DMS79 (cell line): ENCODE results near the gene TEX28.
"Not testable (repeated sequence)": the region's sequence is repeated elsewhere in the genome, so short reads cannot be mapped to it uniquely, and the experiment has no call there.

Experiments
- DNase-seq: peaks from one replicate; lab custom pipeline; 2025; lab: John Stamatoyannopoulos, UW

The TEX28 gene

DNA sequence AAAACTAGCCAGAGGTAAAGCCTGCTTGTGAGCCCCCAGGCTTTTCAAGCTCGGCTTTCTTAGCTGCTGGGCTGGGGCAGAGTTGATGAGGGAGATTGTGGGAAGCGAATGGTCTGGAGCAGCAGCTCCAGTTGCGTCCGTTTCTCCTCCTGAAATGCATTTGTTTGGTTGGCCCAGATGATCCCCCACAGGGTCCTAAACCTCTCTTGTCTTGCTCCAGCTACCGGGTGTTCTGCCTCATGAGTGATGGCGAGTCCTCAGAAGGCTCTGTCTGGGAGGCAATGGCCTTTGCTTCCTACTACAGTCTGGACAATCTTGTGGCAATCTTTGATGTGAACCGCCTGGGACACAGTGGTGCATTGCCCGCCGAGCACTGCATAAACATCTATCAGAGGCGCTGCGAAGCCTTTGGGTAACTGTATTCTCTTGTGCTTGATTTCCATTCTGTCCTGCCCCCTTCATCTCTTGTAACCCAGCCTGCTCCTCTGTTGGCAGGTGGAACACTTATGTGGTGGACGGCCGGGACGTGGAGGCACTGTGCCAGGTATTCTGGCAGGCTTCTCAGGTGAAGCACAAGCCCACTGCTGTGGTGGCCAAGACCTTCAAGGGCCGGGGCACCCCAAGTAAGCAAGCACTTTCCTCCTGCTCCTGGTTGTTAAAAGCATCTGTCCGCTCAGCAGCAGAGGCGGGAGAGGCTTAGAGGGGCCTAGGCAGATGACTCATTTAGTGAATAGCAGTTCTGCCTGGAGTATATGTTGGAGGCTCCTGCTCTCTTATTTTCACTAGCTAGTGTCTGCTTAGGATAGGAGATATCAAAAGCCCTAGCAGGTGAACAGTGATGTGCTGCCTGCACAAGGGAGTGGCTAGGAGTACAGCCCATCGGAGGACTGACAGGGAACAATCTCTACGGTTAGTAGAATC, 16.0 kb upstream of the TEX28 start:
- peak; percentile 77 for DNase-seq

DNA sequence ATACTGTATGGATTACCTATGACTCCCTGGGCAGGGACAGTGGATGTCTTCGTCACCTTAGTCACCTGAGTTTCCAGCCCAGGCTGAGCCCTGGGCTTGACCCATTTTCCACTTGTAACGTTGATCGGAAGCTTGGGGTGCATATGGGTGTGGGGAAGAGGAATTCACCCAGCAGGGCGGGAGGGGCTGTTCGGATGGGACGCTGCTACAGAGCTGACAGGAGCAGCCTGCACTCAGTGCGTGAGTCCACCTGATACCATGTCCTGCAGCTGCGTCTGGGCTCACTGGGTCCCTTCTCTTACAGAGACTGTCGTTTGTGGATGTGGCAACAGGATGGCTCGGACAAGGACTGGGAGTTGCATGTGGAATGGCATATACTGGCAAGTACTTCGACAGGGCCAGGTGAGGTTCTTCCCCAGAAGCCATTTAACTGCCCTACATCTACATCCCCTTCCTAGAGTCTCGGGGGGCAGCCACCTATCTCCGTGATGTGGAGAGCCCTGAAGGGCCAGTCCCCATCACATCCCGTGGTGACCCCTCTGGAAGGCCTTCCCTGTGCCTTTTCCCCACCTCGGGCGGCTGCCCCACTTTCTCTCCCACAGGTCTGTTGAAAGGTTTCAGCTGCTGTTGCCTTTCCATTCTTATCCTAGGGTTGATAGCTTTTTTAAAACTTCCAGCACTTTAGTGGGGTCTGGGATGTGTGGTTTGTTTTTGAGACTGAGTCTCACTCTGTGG, 14.3 kb upstream of the TEX28 start:
- no peak for DNase-seq

DNA sequence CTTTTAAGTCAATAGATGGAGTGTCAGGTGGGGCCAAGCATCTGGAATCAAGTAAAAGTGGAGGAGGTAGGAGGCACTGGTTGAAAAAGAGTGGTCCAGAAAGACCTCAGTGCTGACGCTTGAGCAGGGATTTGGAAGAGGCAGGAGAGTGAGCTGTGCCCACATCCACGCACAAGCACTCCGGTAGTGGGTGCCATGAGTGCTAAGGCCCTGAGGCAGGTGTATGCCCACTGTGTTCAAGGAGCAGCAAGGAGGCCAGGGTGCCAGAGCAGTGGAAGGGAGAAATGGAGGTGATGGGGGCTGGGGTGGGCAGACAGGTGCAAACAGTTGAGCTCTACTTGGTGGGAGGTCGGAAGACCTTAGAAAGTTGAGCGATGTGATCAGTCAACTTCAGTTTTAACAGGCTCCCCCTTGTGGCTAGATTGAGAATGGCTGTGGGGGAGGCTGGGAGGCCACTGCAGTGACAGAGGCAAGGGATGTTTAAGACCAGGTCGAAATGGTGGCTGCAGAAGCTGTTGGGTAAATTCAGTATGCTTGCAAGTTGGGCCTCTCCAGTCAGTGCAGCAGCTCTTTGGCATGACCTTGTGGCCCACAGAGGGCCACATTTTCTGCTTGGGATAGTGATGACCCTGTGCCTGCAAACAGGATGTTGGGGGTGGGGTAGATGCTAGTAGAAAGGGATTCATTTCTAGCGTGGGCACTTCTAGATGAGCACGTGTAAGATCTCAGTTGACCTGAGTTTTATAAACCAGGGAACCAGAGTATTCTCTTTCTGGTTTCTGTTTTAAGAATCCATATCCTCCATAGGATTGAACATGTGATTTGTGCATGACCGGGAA, 13.4 kb upstream of the TEX28 start:
- DNase-seq: no peak

DNA sequence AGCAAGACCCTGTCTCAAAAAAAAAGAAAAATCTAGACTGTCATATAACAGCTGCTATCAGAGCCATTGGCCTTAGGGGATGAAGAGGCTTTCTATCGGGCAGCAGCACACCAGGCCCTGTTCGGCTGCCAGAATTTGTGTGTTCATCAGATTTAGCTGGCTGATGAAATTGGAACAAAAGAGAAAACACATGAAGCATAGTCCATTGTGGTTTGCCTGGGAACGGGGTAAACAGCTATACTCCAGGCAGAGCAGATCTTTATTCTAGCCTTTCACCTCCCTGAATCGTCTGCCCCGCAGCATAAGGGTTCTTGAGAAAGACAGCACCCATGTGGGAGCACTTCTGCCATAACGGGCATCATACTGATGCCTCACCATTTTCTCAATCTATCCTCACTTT, 12.3 kb upstream of the TEX28 start:
- no peak for DNase-seq

DNA sequence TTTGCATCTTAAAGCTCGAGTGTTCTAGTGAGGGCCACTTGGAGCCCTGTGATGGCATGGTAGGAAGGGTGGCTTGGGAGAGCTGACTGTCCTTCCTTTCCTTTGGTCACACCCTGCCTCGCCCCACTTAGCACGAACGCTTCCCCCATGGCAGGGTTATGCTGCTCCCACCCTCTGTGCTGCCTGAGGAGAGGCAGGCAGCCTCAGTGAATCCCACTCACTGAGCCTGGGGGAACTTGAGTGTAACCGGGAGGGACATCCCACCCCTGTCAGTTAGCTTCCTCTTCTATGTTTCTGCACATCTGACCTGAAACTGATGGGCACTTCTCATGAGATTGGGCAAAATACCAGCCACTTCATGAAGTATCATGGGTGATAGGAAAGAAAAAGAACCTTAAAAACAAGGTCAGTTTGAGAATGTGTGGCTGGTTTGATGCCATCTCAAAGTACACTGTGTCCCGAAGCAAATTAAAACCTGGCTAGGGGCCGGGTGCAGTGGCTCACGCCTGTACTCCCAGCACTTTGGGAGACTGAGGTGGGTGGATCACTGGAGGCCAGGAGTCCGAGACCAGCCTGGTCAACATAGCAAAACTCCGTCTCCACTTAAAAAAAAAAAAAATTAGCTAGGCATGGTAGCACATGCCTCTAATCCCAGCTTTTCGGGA, 10.7 kb upstream of the TEX28 start:
- DNase-seq: no peak

DNA sequence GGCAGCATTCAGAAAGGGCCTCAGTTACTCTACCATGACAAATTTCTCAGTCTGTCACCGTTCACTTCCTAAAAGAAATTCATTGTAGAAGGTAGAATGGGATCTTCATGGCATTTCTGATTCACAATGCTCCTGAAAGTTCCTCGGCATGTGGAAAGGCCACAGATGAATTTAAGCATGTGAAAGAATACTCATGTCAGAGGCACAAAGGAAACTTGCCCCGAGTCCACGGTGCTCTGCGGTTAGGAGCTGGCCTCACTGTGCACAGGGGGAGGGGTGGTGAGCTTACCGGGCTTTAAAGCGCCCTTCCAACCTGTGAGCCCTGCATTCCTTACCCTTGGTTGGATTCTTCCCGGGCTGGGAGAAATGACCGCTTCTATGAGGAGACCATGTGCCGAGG, 9.9 kb upstream of the TEX28 start:
- DNase-seq: no peak

DNA sequence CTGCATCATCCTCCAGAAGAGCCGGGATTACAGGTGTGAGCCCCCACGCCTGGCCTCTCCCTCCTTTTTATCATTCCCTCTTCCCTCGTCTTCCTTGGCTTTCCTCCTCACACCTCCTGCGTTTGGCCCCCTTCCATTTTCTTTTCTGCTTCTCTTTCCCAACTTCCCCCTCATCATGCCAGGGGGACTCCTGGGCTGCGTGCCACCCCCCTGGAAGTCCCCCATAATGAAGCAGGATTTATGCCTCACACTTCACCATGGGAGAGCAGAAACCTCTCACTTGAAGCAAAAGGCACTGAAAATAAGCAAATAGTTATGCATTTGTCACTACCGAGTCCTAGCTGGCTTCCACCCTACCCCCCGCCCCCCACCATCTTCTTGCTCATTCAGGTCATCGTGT, 8.6 kb upstream of the TEX28 start:
- no peak for DNase-seq

DNA sequence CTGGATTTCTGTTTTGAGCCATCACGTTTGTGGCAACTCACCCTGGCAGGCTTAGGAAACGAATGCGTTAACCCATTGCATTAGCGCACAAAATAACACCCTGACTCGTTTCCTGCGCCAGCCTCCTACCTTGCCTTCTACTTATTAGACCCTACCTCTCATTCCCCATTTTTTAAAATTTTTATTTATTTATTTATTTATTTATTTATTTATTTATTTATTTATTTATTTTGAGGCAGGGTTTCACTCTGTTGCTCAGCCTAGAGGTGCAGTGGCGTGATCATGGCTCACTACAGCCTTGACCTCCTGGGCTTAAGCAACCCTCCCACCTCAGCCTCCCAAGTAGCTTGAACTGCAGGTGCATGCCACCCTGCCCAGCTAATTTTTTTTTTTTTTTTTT, 8.1 kb upstream of the TEX28 start:
- not testable (repeated sequence) for DNase-seq

DNA sequence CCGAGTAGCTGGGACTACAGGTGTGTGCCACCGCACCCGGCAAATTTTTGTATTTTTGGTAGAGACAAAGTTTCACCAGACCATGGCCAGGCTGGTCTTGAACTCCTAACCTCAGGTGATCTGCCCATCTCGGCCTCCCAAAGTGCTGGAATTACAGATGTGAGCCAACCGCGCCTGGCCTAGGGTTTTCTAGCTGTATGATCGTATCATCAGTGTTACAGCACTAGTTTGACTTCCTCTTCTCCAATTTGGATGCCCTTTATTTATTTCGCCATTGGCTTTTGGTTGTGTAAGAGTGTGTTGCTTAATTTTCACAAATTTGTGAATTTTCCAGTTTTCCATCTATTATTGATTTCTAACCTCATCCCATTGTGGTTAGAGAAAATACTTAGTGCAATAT, 5.9 kb upstream of the TEX28 start:
- no peak for DNase-seq

DNA sequence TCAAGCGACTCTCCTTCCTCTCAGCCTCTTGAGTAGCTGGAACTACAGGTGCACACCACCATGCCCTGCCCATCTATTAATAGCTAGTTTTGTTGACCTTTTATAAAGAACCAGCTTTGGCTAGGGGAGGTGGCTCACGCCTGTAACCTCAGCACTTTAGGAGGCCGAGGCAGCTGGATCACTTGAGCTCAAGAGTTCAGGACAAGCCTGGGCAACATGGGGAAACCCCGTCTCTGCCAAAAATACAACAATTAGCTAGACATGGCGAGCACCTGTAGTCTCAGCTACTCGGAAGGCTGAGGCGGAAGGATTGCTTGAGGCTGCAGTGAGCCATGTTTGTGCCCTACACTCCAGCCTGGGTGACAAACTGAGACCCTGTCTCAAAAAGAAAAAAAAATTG, 3.4 kb upstream of the TEX28 start:
- DNase-seq: peak; percentile 67

DNA sequence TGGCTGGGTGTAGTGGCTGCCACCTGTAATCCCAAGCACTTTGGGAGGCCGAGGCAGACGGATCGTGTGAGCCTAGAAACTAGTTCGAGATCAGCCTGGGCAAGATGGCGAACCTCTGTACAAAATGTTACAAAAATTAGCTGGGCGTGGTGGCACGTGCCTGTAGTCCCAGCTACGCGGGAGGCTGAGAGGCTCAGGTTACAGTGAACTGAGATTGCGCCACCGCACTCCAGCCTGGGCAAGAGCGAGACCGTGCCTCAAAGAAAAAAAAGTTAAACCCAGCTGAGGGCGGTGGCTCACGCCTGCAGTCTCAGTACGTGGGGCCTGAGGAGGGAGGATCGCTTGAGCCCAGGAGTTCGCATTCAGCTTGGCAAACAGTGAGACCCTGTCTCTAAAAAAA, 1.8 kb upstream of the TEX28 start:
- DNase-seq: no peak

DNA sequence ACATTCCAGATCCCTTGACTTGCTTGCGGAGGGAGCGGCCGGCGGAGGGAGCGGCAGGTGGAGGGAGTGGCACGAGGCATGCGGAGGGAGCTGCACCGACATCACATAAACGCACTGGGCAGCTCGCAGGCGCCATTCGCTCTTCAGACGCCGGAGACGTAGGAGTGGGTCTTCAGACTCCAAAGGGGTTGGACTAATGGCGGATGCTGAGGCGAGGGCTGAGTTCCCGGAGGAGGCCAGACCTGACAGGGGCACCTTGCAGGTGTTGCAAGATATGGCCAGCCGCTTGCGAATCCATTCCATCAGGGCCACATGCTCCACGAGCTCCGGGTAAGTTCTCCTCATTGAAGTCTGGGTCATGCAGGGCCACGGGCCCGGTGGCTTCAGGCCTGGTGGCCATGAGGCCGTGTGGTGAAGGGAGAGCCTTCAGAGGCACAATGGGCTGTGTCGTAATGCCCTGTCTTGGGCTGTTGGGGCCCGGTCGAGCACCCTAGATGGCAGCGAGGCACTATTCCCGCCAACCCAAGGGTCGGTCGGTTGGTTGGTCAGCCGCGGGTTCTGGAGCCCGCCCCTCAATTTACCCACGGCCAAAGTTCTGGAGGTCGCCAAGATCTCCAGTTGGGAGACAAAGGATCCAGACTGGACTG, 863 bp upstream of the TEX28 start, which contains the start of gene TKTL1:
Gene TKTL1 (plus strand): TSS at position 132 of the 647 bp plus-strand sequence. CDS start 65 bp downstream, at position 197.
- DNase-seq: no peak

DNA sequence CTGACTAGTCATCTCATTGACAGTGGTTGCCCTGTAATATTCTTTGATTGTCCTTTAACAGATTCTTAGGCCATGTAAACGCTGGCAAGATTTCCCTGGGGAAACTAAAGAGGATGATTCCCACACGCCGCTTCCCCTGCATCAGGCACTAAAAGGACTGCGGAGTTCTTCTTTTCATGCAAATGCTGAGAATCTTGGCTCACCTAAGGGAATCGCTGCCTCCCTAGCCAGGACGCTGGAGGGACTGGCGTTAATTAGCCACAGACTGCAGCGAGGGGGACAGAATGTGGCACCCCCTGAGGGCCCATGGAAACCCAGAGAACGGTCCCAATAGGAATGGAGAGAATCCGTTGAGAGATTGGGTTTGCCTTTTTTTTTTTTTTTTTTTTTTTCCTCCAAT, 8.5 kb downstream of the TEX28 start:
- not testable (repeated sequence) for DNase-seq

DNA sequence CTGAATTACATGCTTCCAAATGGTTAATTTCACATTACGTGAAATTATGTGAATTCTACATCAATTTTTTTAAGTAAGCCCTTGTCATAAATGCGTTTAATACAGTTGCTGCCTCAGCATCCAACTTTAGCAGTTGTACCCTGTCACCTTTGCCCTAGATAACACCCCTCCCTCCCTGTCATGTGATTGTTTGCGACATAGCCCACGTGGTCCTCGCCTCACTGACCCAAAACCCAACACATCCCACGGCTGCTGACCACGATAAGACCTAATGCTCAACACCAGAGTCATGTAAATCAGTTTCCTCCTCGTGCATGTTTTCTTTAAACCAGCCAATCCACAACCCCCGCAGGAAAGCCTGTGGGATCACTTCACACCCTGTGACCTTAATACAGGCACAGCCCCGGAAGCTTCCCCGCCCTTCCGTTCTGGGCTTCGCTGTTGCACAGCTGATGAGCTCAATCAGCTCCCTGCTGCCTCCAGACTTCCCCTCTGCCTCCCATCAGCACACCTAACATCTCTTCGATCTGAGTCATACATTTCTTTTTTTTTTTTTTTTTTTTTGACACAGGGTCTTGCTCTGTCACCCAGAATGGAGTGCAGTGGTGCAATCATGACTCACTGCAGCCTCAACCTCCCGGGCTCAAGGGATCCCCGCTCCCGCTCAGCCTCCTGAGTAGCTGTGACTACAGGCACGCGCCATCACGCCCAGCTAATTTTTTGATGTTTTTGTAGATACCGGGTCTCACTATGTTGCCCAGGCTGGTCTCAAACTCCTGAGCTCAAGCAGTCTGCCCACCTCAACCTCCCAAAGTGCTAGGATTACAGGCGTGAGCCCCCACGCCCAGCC, 10.2 kb downstream of the TEX28 start:
- DNase-seq: not testable (repeated sequence)

DNA sequence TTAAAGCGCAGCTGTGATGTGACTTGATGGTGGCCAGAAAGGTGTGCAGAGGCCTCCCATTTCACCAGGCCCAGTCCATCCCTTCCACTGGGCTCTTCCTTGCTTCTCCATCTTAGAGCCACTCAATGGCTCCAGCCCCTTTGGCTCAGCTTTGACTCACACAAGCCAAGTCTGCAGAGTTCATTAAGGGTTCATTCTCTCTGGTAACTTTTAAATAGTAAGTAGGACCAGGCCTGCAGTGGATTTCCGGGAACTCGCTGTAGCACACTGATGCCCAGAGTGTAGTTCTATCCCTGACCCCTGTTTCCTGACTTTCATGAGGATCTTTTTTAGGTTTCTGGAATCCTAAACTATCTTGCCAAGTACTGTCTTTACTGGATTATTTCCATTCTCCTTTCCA, 25.7 kb downstream of the TEX28 start:
- DNase-seq: not testable (repeated sequence)

DNA sequence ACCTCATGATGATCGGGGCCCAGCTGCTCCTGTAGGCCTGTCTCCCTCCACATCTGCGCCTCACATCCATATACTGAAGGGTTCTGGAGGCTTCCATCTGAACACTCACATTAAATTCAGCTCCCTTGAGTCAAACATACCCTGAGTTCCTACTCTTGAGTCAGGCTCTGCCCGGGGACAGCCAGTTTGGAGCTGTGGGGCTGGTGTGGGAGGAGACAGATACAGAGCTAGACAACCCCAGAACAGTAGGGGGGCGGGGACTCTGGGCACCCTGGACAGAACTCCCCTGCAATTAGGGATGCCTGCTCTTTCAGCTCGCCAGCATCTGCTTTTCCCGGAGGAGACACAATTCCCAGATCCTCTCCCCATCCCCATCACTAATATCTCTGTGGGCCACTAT, 31.9 kb downstream of the TEX28 start:
- DNase-seq: not testable (repeated sequence)

DNA sequence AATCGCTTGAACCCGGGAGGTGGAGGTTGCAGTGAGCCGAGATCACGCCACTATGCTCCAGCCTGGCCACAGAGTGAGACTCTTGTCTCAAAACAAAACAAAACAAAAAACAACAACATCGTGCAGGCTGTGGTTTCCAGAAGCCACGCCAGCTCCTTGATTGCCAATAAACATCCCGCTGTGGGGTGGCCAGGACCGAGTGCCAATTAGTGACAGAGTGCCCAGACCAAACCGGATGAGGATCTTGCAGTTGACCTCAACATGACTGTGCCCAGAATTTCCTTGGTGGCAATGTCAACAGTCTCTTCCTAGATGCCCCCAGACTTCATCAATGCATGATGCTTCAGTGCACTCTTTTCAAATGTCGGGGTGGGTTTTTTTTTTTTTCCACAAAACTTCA, 36.2 kb downstream of the TEX28 start:
- not testable (repeated sequence) for DNase-seq

DNA sequence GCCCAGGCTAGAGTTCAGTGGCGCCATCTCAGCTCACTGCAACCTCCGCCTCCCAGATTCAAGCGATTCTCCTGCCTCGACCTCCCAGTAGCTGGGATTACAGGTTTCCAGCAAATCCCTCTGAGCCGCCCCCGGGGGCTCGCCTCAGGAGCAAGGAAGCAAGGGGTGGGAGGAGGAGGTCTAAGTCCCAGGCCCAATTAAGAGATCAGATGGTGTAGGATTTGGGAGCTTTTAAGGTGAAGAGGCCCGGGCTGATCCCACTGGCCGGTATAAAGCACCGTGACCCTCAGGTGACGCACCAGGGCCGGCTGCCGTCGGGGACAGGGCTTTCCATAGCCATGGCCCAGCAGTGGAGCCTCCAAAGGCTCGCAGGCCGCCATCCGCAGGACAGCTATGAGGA, 37.6 kb downstream of the TEX28 start, which contains the start of gene OPN1MW3:
Gene OPN1MW3 (plus strand): TSS at position 301 of the 400 bp plus-strand sequence. CDS start 38 bp downstream, at position 339.
- DNase-seq: not testable (repeated sequence)

DNA sequence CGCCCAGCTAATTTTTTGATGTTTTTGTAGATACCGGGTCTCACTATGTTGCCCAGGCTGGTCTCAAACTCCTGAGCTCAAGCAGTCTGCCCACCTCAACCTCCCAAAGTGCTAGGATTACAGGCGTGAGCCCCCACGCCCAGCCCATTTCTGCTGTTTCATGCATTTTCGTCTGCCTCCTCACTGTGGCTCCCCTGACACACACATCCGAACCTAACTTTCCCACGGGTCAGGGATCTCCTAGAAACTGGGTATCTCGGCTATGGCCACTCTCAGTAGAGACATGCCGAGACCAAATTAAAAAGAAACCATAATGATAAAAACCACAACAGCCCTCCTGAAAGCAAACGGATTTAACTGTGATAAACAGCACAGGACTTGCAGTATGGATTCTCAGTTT, 46.8 kb downstream of the TEX28 start:
- DNase-seq: not testable (repeated sequence)
